Heart right ventricle (tissue), 16 donors: ENCODE results near the gene MIB1. TPM values are rescaled to one million over a fixed set of nuclear protein-coding genes. Genes with fewer than 3 reads are reported as not detected.

Experiments used
- ATAC-seq, 8 donors: fragments of 200-7000 bp; cut with Tn5 transposase; one replicate each; pipeline ENCODE4 v1.9.1; 2020; ENCODE audit warnings: mild to moderate bottlenecking in 8 of 8, moderate library complexity in 8 of 8, moderate number of reproducible peaks in 1 of 8
- DNase-seq, 2 donors: peaks; one replicate each; pipeline ENCODE4 v3.0.0-alpha.2; 2020
- H3K27ac ChIP-seq, 10 donors: fragments of 200-600 bp; sonication (generic) in 2 of 10; one replicate each; pipeline versions ENCODE4 v1.5.0 to v1.8.0; 2020 to 2022; ENCODE audit warnings: mild to moderate bottlenecking in 3 of 10
- H3K27me3 ChIP-seq, 7 donors: fragments of 200-600 bp; one replicate each; pipeline ENCODE4 v1.8.0; 2021 to 2022; ENCODE audit warnings: mild to moderate bottlenecking in 2 of 7
- H3K36me3 ChIP-seq, 9 donors: fragments of 200-600 bp; sonication (generic) in 1 of 9; one replicate each; pipeline versions ENCODE4 v1.5.0 to v1.8.0; 2020 to 2022; ENCODE audit warnings: mild to moderate bottlenecking in 2 of 9
- H3K4me1 ChIP-seq, 9 donors: fragments of 200-600 bp; sonication (generic) in 1 of 9; one replicate each; pipeline versions ENCODE4 v1.5.0 to v1.8.0; 2020 to 2022; ENCODE audit warnings: mild to moderate bottlenecking in 4 of 9
- H3K4me3 ChIP-seq, 10 donors: fragments of 200-600 bp; sonication (generic) in 2 of 10; one replicate each; pipeline versions ENCODE4 v1.5.0 to v1.8.0; 2020 to 2022; ENCODE audit warnings: mild to moderate bottlenecking in 7 of 10, moderate library complexity in 2 of 10
- H3K9me3 ChIP-seq, 11 donors: fragments of 200-600 bp in 10 of 11; sonication (generic) in 2 of 11; one replicate each; pipeline versions ENCODE4 v1.5.0 to v1.8.0; 2013 to 2022; ENCODE audit warnings: mild to moderate bottlenecking in 2 of 11, control low read depth in 1 of 11, moderate library complexity in 1 of 11
- WGBS, 2 donors: extraction: QIAGEN DNeasy Blood & Tissue Kit; methylation state at CpG; one replicate each; pipeline ENCODE4 v1.1.7; 2013; ENCODE audit warnings: inconsistent platforms in 1 of 2; 5-methylcytosine and 5-hydroxymethylcytosine counted together
- intact Hi-C, 10 donors: fragments of 100-400 bp; cut with DNase I; formaldehyde crosslinking; loops; one replicate each; pipeline versions ENCODE4 v1.11.1 to v1.14.2; 2022
- polyA plus RNA-seq, 2 donors: library from polyadenylated mRNA; stranded (reverse); fragments of 200-250 nt; gene quantifications; one replicate each; pipeline ENCODE4 v1.2.3, GENCODE V29; 2013
- total RNA-seq, 10 donors: library from RNA; stranded (reverse); fragmentation: NEBNext Ultra II Directional in 3 of 10; extraction: Animal tissue kit (Norgen Biotek cat#: 25700) in 3 of 10; gene quantifications; one replicate each; pipeline versions ENCODE4 v1.2.1 to v1.2.4, GENCODE V29; 2021 to 2023
- TF ChIP-seq, protein P1 (sequence below), 9 donors: fragments of 200-600 bp; sonication (generic) in 2 of 9; IDR thresholded peaks; one replicate each; pipeline versions ENCODE4 v1.5.0 to v1.8.0; 2021 to 2022; ENCODE audit warnings: antibody characterized with exemption in 9 of 9, mild to moderate bottlenecking in 5 of 9, moderate library complexity in 1 of 9
- donor health status: Arrhythmogenic right ventricular cardiomyopathy.
- donor health status: ischemic (EF 13 %, LVEDD 7.1; RV severe dilation, severe dysfunction).
- donor health status: healthy with polysubstance abuse.
- donor health status: DM: no; HTN: yes; CAD: no.
- donor health status: DM: no; HTN: no; CAD: no.
- donor health status: ischemic (EF 25% LVEDD 6.9; RV normal size, moderate dysfunction).
- donor health status: ischemic (EF 25% LVEDD 5.7; RV mildly dilated, moderate dysfunction).
- donor health status: healthy.
- donor health status: DM: yes; HTN: yes; CAD: no.
- donor health status: Ischemic cardiomyopathy.
- donor health status: ischemic (EF 35%, LVEDD 5.7; RV mildly dilated, moderate dysfunction).
- donor health status: nonischemic (EF 11% LVEDD 7.7; RV severe dilation, severe dysfunction).
- donor health status: DM: yes; HTN: yes; CAD: no.
- donor health status: PGD.
- donor health status: ischemic (EF 29% LVEDD 5.4; RV normal size, mild dysfunction).
- donor health status: nonischemic (EF 23%, LVEDD 6.1; RV moderate dilation, normal function).

Gene MIB1
- total and polyA plus RNA-seq, 12 donors: 3.7 to 32.2 (median 25.0) TPM

DNA sequence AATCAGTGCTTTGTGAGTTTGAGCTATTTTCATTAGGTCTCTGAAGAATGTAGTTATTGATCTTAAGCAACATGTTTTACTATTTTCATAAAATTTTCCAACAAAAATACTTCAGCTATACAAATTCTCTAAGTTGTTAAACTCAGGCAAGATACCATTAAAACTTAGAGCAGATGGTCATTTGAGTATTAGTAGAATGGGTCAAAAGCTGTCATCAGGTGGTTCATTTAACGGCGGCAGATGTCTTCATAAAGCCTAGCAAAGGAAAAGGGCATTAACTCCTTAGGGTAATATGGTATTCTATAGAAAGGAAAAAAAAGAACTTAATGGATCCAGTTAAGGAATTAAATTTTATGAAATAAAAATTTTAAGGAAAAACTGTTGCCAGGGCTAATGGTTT, 19.2 kb downstream of the MIB1 start:
- Histone ChIP-seq H3K36me3 (no peaks in the 10 kb centered on the region), H3K27ac (no peak overlapping the region), H3K4me1 (peaks cover 0 to 50% (median 28%) of the 10 kb centered on the region in 9 donors), H3K9me3 (no peaks in the 10 kb centered on the region), H3K27me3 (no peaks in the 10 kb centered on the region), H3K4me3 (no peak overlapping the region)
- TF ChIP-seq, protein P1, sequence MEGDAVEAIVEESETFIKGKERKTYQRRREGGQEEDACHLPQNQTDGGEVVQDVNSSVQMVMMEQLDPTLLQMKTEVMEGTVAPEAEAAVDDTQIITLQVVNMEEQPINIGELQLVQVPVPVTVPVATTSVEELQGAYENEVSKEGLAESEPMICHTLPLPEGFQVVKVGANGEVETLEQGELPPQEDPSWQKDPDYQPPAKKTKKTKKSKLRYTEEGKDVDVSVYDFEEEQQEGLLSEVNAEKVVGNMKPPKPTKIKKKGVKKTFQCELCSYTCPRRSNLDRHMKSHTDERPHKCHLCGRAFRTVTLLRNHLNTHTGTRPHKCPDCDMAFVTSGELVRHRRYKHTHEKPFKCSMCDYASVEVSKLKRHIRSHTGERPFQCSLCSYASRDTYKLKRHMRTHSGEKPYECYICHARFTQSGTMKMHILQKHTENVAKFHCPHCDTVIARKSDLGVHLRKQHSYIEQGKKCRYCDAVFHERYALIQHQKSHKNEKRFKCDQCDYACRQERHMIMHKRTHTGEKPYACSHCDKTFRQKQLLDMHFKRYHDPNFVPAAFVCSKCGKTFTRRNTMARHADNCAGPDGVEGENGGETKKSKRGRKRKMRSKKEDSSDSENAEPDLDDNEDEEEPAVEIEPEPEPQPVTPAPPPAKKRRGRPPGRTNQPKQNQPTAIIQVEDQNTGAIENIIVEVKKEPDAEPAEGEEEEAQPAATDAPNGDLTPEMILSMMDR (IDR thresholded peaks at IDR 0.05): no peak
- WGBS, 2 donors: 51 to 53% methylated on average over 2 of the region's 2 CpGs
- DNase-seq (no peak), ATAC-seq (no peak)
- intact Hi-C loops: loop anchor here in 2 of 10 donors (10.0 kb wide), 2 partner anchors 55 to 65 kb away; partner anchors contain the start of gene ABHD3 (in 1 of the 2)

DNA sequence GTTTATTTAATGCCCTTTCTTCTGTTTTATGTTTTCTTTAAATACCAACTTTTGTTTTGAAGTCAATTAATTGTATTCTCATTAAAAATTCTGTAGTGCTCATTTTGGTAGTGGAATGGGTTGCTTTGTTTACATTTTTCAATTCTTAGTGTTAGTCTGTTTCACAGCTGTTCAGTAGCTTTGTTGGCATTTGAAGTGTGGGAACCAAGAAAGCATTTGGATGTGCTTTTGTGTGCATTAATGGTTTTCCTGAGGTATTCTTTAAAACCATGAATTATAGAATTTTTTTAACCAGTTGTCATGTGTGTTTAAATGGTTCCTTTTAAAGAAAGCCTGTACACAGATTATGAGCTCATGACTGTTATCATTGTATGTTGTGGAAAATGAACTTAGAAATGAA, 19.7 kb downstream of the MIB1 start:
- intact Hi-C loops: loop anchor here in 2 of 10 donors (10.0 kb wide), 2 partner anchors 56 to 64 kb away; partner anchors contain the start of gene ABHD3 (in 1 of the 2)
- Histone ChIP-seq H3K4me1 (peaks cover 0 to 45% (median 28%) of the 10 kb centered on the region in 9 donors), H3K4me3 (no peak overlapping the region), H3K27ac (no peak overlapping the region), H3K36me3 (no peaks in the 10 kb centered on the region), H3K27me3 (no peaks in the 10 kb centered on the region), H3K9me3 (no peaks in the 10 kb centered on the region)
- DNase-seq (no peak), ATAC-seq (no peak)
- TF ChIP-seq, protein P1 (IDR thresholded peaks at IDR 0.05): no peak

DNA sequence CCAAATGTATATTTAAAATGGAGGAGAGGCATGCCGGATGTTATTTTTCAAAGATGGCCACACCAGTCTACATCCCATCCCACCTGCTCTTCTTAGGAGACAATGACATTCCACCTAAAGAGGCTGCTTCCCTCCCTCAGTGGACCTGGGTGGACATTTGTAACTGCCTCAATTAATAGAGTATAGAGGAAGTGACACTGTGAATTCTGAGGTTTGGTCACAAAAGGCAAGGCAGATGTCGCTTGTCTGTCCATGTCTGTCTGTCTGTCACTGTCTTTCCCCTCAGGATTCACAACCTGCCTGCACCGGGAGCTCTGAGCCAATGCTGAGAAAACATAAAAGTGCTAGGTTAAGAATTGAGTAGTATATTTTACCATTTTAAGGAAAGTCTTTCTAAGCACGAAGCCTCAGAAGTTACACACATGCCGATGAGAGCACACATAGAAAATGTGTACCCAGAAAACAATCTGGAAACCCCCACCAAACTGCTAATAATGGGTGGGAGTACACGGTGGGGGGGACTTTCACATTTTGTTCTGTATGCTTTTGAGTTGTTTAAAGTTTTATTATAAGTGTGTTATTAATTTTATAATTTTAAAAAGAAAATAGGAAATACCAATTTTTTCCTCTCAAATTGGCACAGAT, 21.0 kb downstream of the MIB1 start:
- H3K27ac ChIP-seq: no peak overlapping the region
- H3K27me3 ChIP-seq: no peaks in the 10 kb centered on the region
- no peak overlapping the region for H3K4me3 ChIP-seq
- H3K9me3 ChIP-seq: no peaks in the 10 kb centered on the region
- WGBS, 2 donors: 70 to 85% methylated on average over 6 of the region's 6 CpGs
- peaks cover 0 to 43% (median 28%) of the 10 kb centered on the region in 9 donors for H3K4me1 ChIP-seq
- intact Hi-C loops: loop anchor here in 2 of 10 donors (10.0 kb wide), 2 partner anchors 57 to 63 kb away; partner anchors contain the start of gene ABHD3 (in 1 of the 2)
- no peak for DNase-seq
- peaks cover 0 to 12% (median 7%) of the 10 kb centered on the region in 9 donors for H3K36me3 ChIP-seq
- ATAC-seq: no peak
- TF ChIP-seq, protein P1 (IDR thresholded peaks at IDR 0.05): no peak

DNA sequence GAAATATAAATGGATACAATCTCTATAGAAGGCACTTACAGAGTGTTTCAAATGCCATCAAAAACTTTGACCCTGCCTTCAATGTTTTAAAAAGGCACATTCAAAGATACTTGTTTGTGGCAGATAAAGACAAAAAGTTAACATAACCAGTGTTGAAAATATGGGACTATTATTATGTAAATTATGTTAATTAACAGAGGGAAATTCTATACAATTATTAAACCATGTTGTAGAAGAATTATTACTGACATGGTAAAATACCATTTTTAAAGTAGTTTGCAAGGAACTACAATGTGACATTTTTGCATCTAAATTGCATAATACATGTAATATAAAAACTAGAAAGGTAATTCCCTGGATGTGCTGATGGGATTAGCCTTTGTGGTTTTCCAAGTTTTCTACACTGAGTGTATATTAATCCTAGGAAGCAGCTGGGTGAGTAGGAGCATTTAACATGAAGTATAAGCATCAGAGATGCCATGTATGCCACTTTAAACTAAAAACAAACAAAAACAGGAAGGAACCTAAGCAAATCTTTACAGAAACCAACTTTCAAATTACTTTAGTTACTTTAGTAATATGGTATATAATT, 21.7 kb downstream of the MIB1 start:
- TF ChIP-seq, protein P1 (IDR thresholded peaks at IDR 0.05): no peak

More for the DNA sequence above, 21.7 kb downstream of the MIB1 start:
- H3K4me3 ChIP-seq: no peak overlapping the region
- DNase-seq (no peak), ATAC-seq (no peak)
- H3K27ac ChIP-seq: no peak overlapping the region
- no peaks in the 10 kb centered on the region for H3K9me3 ChIP-seq
- H3K36me3 ChIP-seq: peaks cover 0 to 19% (median 14%) of the 10 kb centered on the region in 9 donors
- intact Hi-C loops: loop anchor here in 2 of 10 donors (10.0 kb wide), 2 partner anchors 57 to 63 kb away; partner anchors contain the start of gene ABHD3 (in 1 of the 2)
- no peaks in the 10 kb centered on the region for H3K27me3 ChIP-seq
- H3K4me1 ChIP-seq: peaks cover 0 to 43% (median 28%) of the 10 kb centered on the region in 9 donors
